GM10266 (cell line): ENCODE measurements around the gene MRPS18B.

Source experiments
- DNase-seq: peaks from one replicate; pipeline ENCODE4 v3.0.0; 2012; ENCODE audit errors: extremely low spot score
- TF ChIP-seq, protein P1 (sequence below): IDR thresholded peaks from 2 replicates; pipeline ENCODE4 v1.5.1; 2012; ENCODE audit warnings: mild to moderate bottlenecking, low read depth; ENCODE audit not compliant: control insufficient read depth, insufficient read depth; ENCODE audit errors: missing control alignments

Gene MRPS18B

DNA sequence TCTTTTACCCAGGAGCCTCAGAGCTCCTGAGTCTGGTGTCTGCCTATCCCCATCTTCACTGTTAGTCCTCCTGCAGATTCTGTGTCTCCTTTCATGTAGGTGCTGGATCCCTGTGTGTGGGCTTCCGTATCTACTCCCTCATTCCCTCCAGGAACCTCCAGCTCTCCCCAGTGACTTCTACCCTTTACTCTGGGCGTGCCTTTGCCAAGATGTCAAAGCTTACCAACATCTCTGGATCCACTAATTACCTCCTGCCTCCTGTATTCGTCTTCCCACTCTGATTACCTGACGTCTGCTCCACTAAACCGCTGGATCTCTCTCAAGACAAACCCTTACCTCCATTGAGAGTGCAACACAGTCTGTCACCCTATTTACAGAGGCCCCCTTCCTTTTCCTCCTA lies 27.1 kb downstream of the MRPS18B start:
- TF ChIP-seq, protein P1, sequence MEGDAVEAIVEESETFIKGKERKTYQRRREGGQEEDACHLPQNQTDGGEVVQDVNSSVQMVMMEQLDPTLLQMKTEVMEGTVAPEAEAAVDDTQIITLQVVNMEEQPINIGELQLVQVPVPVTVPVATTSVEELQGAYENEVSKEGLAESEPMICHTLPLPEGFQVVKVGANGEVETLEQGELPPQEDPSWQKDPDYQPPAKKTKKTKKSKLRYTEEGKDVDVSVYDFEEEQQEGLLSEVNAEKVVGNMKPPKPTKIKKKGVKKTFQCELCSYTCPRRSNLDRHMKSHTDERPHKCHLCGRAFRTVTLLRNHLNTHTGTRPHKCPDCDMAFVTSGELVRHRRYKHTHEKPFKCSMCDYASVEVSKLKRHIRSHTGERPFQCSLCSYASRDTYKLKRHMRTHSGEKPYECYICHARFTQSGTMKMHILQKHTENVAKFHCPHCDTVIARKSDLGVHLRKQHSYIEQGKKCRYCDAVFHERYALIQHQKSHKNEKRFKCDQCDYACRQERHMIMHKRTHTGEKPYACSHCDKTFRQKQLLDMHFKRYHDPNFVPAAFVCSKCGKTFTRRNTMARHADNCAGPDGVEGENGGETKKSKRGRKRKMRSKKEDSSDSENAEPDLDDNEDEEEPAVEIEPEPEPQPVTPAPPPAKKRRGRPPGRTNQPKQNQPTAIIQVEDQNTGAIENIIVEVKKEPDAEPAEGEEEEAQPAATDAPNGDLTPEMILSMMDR = no peak
- DNase-seq = no peak

DNA sequence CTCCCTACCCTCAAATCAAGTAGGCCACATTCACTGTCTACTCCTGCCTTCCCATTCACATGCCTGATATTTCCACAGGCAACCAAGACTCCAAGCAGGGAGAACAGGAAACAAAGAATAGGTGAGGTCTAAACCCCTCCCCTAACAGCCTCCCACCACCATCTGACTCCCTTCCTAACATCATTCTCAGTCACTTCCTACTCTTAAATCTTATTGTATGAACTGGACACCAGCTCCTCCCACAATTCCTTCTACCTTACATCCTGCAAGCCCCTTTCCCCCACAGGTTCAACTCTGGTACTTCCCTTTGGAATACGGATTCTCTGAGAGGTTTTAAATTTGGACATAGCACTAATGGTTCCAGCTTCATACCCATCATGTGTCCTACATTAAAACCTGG lies 28.3 kb downstream of the MRPS18B start:
- no peak for DNase-seq
- TF ChIP-seq, protein P1 = no peak

DNA sequence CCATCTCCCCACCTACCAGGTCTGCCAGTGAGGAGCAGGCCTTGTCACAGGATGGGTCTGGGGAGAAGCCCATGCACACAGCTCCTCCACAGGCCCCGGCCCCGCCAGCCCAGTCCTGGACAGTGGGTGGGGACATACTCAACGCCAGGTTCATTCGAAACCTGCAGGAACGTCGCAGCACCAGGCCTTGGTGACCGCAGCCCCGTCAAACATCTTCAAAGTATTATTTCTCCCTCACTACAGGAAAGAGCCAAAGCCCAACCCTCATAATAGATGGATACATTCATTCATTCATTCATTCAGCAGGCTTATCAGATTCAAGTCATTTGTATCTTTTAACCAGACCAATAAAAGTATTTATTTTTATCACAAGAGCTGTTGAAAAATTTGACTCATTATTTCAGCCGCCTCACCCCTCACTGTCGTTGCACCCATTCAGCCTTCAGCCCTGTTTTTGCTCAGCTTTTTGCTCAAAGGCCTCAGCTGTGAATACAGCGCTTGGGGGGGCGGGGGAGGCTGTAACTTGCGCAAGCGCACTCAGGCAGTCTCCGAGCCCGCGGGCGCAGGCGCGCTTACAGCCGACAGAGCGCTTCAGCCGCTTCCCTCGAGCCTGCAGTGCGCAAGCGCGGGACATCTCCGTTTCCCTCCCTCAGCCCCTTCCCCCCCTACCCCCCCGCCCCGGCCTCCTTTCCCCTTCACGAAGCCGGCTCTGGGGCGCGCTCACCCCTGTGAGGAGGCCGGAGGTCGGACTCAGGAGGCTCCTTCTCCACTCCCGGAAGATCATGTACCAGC lies 29.0 kb downstream of the MRPS18B start, which contains the start of gene C6orf136:
C6orf136 (plus strand) TSS at position 684 of the 792 bp plus-strand sequence; CDS start at position 783, 99 bp downstream.
- TF ChIP-seq, protein P1 = no peak
- peak; percentile 98 for DNase-seq

DNA sequence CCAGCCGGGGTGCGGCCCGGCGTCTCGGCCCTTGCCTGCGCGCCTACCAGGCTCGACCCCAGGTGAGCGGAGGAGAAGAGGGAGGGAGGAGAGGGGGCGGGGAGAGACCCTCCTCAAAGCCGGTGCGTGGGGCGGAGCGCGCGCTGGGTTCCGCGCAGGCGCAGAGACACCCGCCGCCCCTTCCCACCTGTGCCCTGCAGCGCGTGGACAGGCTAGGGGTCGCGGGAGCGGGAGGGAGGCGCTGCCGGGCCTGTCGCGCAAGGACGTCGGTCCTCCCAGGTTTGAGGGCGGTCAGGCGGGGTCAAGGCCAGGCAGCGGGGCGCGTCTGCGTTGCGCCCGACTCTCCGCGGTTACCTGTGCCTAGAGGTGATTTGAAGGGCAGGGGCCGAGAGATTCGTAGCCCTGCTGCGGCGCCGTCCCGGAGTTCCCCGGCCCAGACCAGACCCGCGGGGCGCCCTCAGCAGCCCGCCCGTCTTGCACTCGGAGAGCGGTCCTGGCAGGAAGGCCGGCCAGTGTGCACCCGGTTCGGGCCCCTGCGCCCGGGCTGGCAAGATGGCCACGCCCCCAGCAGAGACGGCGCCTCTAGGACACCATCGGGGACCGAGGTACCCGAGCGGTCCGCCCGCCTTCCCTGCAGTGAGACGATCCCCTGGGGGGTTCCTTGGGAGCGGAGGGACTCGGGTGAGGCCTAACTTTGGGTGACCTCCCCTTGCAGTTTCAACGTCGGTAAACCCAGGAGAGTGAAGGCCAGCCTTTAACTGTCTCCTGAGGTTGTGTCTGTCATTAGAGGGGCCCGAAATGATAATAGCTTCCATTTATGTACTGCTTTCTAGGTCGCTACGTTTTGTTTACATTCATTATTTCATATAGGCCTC lies 29.8 kb downstream of the MRPS18B start:
- TF ChIP-seq, protein P1 = no peak
- peak; percentile 81 for DNase-seq

DNA sequence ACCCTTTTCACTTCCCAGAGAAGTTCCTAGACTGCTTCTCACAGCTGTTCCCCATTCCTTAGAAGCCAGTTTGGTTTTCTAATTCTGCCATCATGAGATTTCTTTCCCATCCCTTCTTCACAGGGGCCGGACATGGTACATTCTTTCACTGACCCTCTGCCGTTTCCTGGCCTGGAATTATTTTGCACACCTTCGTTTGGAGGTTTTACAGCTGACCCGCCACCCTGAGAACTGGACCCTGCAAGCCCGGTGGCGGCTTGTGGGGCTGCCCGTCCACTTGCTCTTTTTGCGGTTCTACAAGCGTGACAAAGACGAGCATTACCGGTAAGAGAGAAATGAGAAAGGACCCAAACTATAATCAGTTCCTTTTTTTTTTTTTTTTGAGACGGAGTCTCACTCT lies 33.5 kb downstream of the MRPS18B start:
- no peak for DNase-seq
- TF ChIP-seq, protein P1 = no peak

DNA sequence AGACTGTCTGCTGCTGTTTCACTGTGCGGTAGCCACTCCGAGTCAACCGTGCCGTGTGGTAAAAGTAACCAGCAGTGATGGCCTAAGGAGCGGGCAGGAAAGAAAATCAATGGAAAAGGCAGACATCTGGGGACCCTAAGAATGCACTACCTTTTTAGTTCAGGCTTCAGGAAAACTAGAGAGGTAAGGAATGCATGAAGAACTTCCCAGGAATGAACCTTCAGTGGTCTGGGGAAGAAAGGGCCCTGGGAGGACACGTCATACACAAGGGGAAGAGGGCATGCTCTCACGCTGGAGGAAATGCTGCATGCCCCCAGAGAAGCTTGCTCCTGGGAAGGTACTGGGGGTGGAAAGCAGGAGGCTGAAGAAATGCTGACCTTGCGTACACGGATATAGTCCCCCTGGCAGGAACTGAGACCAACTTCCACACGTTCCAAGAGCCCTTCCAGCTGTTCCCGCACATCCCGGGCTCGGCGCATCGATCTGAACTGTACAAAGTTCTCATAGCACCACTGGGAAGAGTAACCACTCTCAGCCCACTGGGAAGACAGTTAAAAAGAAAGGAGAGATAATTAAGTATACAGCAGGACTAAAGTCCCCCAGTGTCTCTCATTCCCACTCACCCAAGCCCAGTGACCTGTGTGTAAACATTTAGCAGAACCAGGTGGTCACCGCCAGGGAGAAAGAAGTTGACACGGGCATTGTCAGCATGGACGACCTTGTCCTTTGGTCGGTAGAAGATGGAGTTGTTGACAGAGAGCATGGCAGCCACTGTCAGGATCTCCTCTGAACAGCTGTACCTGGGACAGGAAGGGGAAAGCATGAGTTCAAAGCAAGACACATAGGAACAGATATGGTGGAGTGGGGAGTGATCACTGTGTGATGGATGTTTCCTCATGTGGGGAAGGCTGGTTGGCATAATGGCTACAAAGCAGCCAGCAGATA lies 37.4 kb downstream of the MRPS18B start:
- no peak for DNase-seq
- TF ChIP-seq, protein P1 = no peak
